Panc1 (cell line): ENCODE measurements around the gene GAS7. TPM values are rescaled to one million over a fixed set of nuclear protein-coding genes. Genes with fewer than 3 reads are reported as not detected.

ENCODE experiments used
- ATAC-seq: fragments of 200-7000 bp; cut with Tn5 transposase; 2 replicates; pipeline ENCODE4 v1.9.1; 2020; ENCODE audit warnings: mild to moderate bottlenecking, moderate library complexity
- BruUV-seq: library from RNA; stranded (reverse); fragments of 400-500 nt; replicated peaks from 2 replicates; lab custom pipeline; 2021; lab: Mats Ljungman, UMichigan
- CTCF ChIA-PET: fragments of 300-600 bp; sonication (Branson Sonifier 250); formaldehyde crosslinking; loops from one replicate; lab custom pipeline; 2022; ENCODE audit warnings: antibody characterized with exemption; lab: Charles Lee
- POLR2A ChIA-PET: fragments of 300-600 bp; sonication (Branson Sonifier 250); formaldehyde crosslinking; loops from one replicate; lab custom pipeline; 2022; ENCODE audit warnings: antibody characterized with exemption; lab: Charles Lee
- DNase-seq: peaks from one replicate; pipeline ENCODE4 v3.0.0-alpha.2; 2010; ENCODE audit warnings: low read depth, low spot score
- H3K27ac ChIP-seq: 2 replicates; pipeline ENCODE4 v1.5.1; 2011; ENCODE audit warnings: mild to moderate bottlenecking, low read length, inconsistent platforms
- H3K27me3 ChIP-seq: fragments of 200-500 bp; sonication (Bioruptor generic); 2 replicates; pipeline ENCODE4 v1.6.0; 2014; ENCODE audit warnings: low read length, inconsistent platforms; ENCODE audit not compliant: control insufficient read depth, insufficient read depth
- H3K36me3 ChIP-seq: fragments of 200-500 bp; sonication (Bioruptor generic); 2 replicates; pipeline ENCODE4 v1.5.1; 2014; ENCODE audit warnings: inconsistent platforms, mild to moderate bottlenecking, low read length, moderate library complexity; ENCODE audit not compliant: control insufficient read depth, insufficient read depth
- H3K4me1 ChIP-seq: 2 replicates; pipeline ENCODE4 v1.5.1; 2011; ENCODE audit warnings: inconsistent platforms, mild to moderate bottlenecking, low read length, moderate library complexity; ENCODE audit not compliant: control insufficient read depth, insufficient read depth
- H3K4me3 ChIP-seq, 2 experiments: 2 replicates each; pipeline ENCODE4 v1.5.1; 2011 to 2012; ENCODE audit warnings: low read depth in 2 of 2, low read length in 2 of 2, mild to moderate bottlenecking in 2 of 2, inconsistent platforms in 1 of 2, moderate library complexity in 1 of 2
- H3K9me3 ChIP-seq: fragments of 200-500 bp; sonication (Bioruptor generic); 2 replicates; pipeline ENCODE4 v1.5.1; 2014; ENCODE audit warnings: low read depth, mild to moderate bottlenecking, inconsistent platforms, low read length, moderate library complexity; ENCODE audit not compliant: control insufficient read depth, insufficient read depth
- POLR2AphosphoS5 ChIP-seq: IDR thresholded peaks from 2 replicates; pipeline ENCODE4 v1.6.1; 2012; ENCODE audit warnings: mild to moderate bottlenecking, low read depth, low read length, moderate library complexity
- SIN3A ChIP-seq: IDR thresholded peaks from 2 replicates; pipeline ENCODE4 v1.6.1; 2012; ENCODE audit warnings: low read depth, mild to moderate bottlenecking, low read length, moderate library complexity, borderline replicate concordance; ENCODE audit not compliant: insufficient read depth
- TCF7L2 ChIP-seq: IDR thresholded peaks from 2 replicates; pipeline ENCODE4 v1.6.1; 2011; ENCODE audit warnings: mild to moderate bottlenecking, low read depth, low read length, inconsistent platforms
- in situ Hi-C: cut with HindIII; loops from 2 replicates; pipeline ENCODE4 v1.10.0; 2016; ENCODE audit warnings: low sequenced_read_pairs, low pct_unique_long_range_greater_than_20kb
- intact Hi-C: fragments of 100-400 bp; cut with micrococcal nuclease; formaldehyde crosslinking; loops from one replicate; pipeline ENCODE4 v1.10.0; 2022; ENCODE audit not compliant: unreplicated experiment
- total RNA-seq: library from RNA; stranded (reverse); gene quantifications from one replicate; pipeline ENCODE4 v1.2.1, GENCODE V29; 2021; ENCODE audit not compliant: unreplicated experiment
- TF ChIP-seq, protein P1 (sequence below): fragments of 450-650 bp; IDR thresholded peaks from 2 replicates; pipeline ENCODE4 v1.5.1; 2017; ENCODE audit warnings: mild to moderate bottlenecking
- TF ChIP-seq, protein P2 (sequence below), 2 experiments: IDR thresholded peaks; 2 replicates each; pipeline ENCODE4 v1.6.1; 2011 to 2012; ENCODE audit warnings: low read depth in 2 of 2, control low read depth in 1 of 2, low read length in 1 of 2, mild to moderate bottlenecking in 1 of 2, moderate library complexity in 1 of 2; ENCODE audit not compliant: insufficient read depth in 1 of 2

Gene GAS7
- total RNA-seq, 1 experiment from 2014 or later, result 0.05 TPM

DNA sequence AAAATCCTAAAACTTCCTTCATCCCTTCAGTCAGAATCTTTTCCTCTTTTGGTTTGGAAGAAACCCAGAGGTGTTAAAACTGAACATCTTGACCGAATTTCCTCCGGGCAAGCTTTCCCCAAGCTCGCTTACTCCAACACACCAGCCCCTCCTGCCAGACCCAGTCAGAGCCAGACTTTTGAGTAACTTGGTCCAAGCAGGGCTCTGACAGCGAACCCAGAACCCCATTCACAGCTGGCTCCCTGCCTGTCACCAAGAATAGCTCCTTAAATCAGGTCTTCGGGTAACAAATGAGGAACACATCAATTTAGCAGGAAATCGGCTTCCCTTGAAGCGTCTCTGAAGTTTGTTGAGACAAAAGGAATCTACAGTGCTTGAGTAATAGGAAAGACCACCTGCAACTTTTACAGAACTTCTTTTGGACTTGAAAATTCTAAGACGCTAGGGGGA, 27.3 kb downstream of the GAS7 start:
- TF ChIP-seq, protein P1, sequence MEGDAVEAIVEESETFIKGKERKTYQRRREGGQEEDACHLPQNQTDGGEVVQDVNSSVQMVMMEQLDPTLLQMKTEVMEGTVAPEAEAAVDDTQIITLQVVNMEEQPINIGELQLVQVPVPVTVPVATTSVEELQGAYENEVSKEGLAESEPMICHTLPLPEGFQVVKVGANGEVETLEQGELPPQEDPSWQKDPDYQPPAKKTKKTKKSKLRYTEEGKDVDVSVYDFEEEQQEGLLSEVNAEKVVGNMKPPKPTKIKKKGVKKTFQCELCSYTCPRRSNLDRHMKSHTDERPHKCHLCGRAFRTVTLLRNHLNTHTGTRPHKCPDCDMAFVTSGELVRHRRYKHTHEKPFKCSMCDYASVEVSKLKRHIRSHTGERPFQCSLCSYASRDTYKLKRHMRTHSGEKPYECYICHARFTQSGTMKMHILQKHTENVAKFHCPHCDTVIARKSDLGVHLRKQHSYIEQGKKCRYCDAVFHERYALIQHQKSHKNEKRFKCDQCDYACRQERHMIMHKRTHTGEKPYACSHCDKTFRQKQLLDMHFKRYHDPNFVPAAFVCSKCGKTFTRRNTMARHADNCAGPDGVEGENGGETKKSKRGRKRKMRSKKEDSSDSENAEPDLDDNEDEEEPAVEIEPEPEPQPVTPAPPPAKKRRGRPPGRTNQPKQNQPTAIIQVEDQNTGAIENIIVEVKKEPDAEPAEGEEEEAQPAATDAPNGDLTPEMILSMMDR, result no peak
- TF ChIP-seq, protein P2, sequence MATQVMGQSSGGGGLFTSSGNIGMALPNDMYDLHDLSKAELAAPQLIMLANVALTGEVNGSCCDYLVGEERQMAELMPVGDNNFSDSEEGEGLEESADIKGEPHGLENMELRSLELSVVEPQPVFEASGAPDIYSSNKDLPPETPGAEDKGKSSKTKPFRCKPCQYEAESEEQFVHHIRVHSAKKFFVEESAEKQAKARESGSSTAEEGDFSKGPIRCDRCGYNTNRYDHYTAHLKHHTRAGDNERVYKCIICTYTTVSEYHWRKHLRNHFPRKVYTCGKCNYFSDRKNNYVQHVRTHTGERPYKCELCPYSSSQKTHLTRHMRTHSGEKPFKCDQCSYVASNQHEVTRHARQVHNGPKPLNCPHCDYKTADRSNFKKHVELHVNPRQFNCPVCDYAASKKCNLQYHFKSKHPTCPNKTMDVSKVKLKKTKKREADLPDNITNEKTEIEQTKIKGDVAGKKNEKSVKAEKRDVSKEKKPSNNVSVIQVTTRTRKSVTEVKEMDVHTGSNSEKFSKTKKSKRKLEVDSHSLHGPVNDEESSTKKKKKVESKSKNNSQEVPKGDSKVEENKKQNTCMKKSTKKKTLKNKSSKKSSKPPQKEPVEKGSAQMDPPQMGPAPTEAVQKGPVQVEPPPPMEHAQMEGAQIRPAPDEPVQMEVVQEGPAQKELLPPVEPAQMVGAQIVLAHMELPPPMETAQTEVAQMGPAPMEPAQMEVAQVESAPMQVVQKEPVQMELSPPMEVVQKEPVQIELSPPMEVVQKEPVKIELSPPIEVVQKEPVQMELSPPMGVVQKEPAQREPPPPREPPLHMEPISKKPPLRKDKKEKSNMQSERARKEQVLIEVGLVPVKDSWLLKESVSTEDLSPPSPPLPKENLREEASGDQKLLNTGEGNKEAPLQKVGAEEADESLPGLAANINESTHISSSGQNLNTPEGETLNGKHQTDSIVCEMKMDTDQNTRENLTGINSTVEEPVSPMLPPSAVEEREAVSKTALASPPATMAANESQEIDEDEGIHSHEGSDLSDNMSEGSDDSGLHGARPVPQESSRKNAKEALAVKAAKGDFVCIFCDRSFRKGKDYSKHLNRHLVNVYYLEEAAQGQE (IDR thresholded peaks at IDR 0.05; ENCODE audit: insufficient read depth in 1 of 2, low read depth in 2 of 2, low read length in 1 of 2), result no peak
- TF ChIP-seq SIN3A, result no peak
- TF ChIP-seq POLR2AphosphoS5, result no peak
- TF ChIP-seq TCF7L2, result no peak

DNA sequence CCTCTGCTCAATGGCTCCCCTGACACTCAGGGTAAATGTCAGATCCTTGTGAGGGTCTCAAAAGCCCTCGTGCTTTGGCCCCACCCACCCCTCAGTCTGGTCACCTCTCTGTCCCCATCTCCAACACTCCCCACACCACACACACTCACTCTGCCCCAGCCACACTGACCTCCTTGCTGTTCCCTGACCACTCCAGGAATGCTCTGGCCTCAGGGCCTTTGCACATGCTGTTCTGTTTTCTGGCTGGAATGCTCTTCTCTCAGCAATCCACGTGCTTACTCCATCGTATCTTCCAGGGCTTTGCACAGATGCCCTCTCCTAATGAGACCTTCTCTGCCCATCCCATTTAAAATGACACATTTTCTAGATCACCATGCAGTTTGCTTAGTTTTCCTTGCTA, 28.2 kb downstream of the GAS7 start:
- no peaks in the 10 kb centered on the region for H3K27me3 ChIP-seq
- no peaks in the 10 kb centered on the region for H3K4me1 ChIP-seq
- in situ Hi-C loops (no loop called here), intact Hi-C loops (no loop called here)
- no peak overlapping the region for H3K27ac ChIP-seq
- POLR2A ChIA-PET, result no interaction called here
- no peak for ATAC-seq
- H3K36me3 ChIP-seq, result no peaks in the 10 kb centered on the region
- no TSS peak for BruUV-seq
- H3K9me3 ChIP-seq, result no peaks in the 10 kb centered on the region
- CTCF ChIA-PET, result no interaction called here
- H3K4me3 ChIP-seq, result no peak overlapping the region
- DNase-seq, result no peak
- no peak for TF ChIP-seq POLR2AphosphoS5

More for the DNA sequence above, 27.3 kb downstream of the GAS7 start:
- CTCF ChIA-PET, result no interaction called here
- POLR2A ChIA-PET, result no interaction called here
- Histone ChIP-seq H3K27ac (no peak overlapping the region), H3K4me3 (no peak overlapping the region), H3K36me3 (no peaks in the 10 kb centered on the region), H3K9me3 (no peaks in the 10 kb centered on the region), H3K4me1 (no peaks in the 10 kb centered on the region), H3K27me3 (no peaks in the 10 kb centered on the region)
- DNase-seq (no peak), ATAC-seq (no peak)
- in situ Hi-C loops, result no loop called here
- intact Hi-C loops, result no loop called here
- no TSS peak for BruUV-seq

DNA sequence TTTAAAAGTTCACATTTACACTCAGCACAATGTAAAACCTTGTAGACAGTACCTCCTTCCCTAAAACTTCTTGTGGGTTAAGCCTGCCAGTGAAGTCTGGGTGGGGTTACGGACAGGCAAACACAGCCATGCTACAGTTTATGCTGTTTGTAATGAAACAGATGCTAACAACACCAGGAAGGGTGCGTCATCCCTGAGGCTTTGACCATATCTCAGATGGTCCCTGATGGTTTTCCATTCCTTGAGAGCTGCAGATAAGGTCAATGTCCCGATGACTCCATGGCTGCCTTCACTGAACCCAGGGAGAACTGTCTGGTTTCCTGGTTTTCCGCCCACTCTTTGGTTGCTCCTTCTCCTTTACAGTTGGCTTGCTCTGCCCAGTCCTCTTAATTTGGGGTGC, 29.1 kb downstream of the GAS7 start:
- H3K27me3 ChIP-seq, result no peaks in the 10 kb centered on the region
- POLR2A ChIA-PET, result no interaction called here
- no peaks in the 10 kb centered on the region for H3K9me3 ChIP-seq
- TF ChIP-seq POLR2AphosphoS5 (no peak), TCF7L2 (no peak), SIN3A (no peak)
- TF ChIP-seq, protein P2 (IDR thresholded peaks at IDR 0.05; ENCODE audit: insufficient read depth in 1 of 2, low read depth in 2 of 2, low read length in 1 of 2), result no peak
- TF ChIP-seq, protein P1, result no peak
- no peaks in the 10 kb centered on the region for H3K4me1 ChIP-seq
- ATAC-seq (no peak), DNase-seq (no peak)
- in situ Hi-C loops (no loop called here), intact Hi-C loops (no loop called here)
- no TSS peak for BruUV-seq
- H3K27ac ChIP-seq, result no peak overlapping the region
- H3K36me3 ChIP-seq, result no peaks in the 10 kb centered on the region
- H3K4me3 ChIP-seq, result no peak overlapping the region
- CTCF ChIA-PET, result no interaction called here
